ENCODE results near the gene SCYL1. TPM values are rescaled to one million over a fixed set of nuclear protein-coding genes. Genes with fewer than 3 reads are reported as not detected.

The SCYL1 gene
- total RNA-seq, 2 experiments from 2014 or later, result 83.7 to 87.8 TPM

- CTCF ChIA-PET, result interaction anchor here (0.7 to 6.9 kb wide), 6 partner anchors 11 to 49 kb away, joined by 3 to 81 read pairs (median 11); partner anchors contain the start of genes MAP3K11 and PCNX3
- POLR2A ChIA-PET, result interaction anchor here (0.5 to 4.0 kb wide), 7 partner anchors 10 to 281 kb away, joined by 3 to 46 read pairs (median 3); partner anchors contain the start of gene PCNX3
Observed at GRCh38 chr11:65576867-65577755, 52.2 kb downstream of the SCYL1 start.

GRCh38 chr11:65577756-65578109 is 52.9 kb downstream of the SCYL1 start:
- POLR2A ChIA-PET, result interaction anchor here (0.6 to 4.0 kb wide), 2 partner anchors 9 to 281 kb away, joined by 3 to 46 read pairs; no protein-coding TSS in a partner anchor
- CTCF ChIA-PET, result interaction anchor here (1.8 to 6.9 kb wide), 4 partner anchors 11 to 48 kb away, joined by 8 to 81 read pairs (median 17); partner anchors contain the start of genes MAP3K11 and PCNX3

GRCh38 chr11:65578134-65578533 is 53.3 kb downstream of the SCYL1 start:
- CTCF ChIA-PET, result interaction anchor here (1.0 to 6.9 kb wide), 3 partner anchors 10 to 19 kb away, joined by 3 to 81 read pairs (median 20); no protein-coding TSS in a partner anchor
- POLR2A ChIA-PET, result interaction anchor here (4.0 kb wide), 1 partner anchor 9 kb away, joined by 46 read pairs; no protein-coding TSS in a partner anchor

- ChIA-PET POLR2A (interaction anchor here (0.6 to 4.0 kb wide), 2 partner anchors 8 to 277 kb away, joined by 4 to 46 read pairs; no protein-coding TSS in a partner anchor), CTCF (interaction anchor here (0.7 to 6.9 kb wide), 3 partner anchors 10 to 53 kb away, joined by 3 to 81 read pairs (median 3); no protein-coding TSS in a partner anchor)
Observed at GRCh38 chr11:65578667-65579066, 53.8 kb downstream of the SCYL1 start.

GRCh38 chr11:65579291-65579690 is 54.4 kb downstream of the SCYL1 start:
- ChIA-PET POLR2A (interaction anchor here (0.6 kb wide), 1 partner anchor 277 kb away, joined by 4 read pairs; no protein-coding TSS in a partner anchor), CTCF (interaction anchor here (0.7 to 6.9 kb wide), 4 partner anchors 9 to 54 kb away, joined by 3 to 81 read pairs (median 3); no protein-coding TSS in a partner anchor)

- CTCF ChIA-PET, result interaction anchor here (1.0 to 6.9 kb wide), 3 partner anchors 8 to 40 kb away, joined by 3 to 81 read pairs (median 3); no protein-coding TSS in a partner anchor
Observed at GRCh38 chr11:65580031-65580692, 55.3 kb downstream of the SCYL1 start.

GRCh38 chr11:65580756-65581155 is 55.9 kb downstream of the SCYL1 start:
- ChIA-PET CTCF (interaction anchor here (0.6 to 6.9 kb wide), 3 partner anchors 8 to 40 kb away, joined by 3 to 81 read pairs (median 4); no protein-coding TSS in a partner anchor), POLR2A (no interaction called here)

More at GRCh38 chr11:65580031-65580692, 55.3 kb downstream of the SCYL1 start:
- POLR2A ChIA-PET, result no interaction called here

- POLR2A ChIA-PET, result interaction anchor here (1.2 kb wide), 1 partner anchor 73 kb away, joined by 3 read pairs; no protein-coding TSS in a partner anchor
Observed at GRCh38 chr11:65581928-65582327, 57.0 kb downstream of the SCYL1 start.

GRCh38 chr11:65583589-65583988 is 58.7 kb downstream of the SCYL1 start:
- POLR2A ChIA-PET, result interaction anchor here (0.8 to 1.0 kb wide), 2 partner anchors 8 to 43 kb away, joined by 3 to 4 read pairs; partner anchors contain the start of gene EHBP1L1

More at GRCh38 chr11:65581928-65582327, 57.0 kb downstream of the SCYL1 start:
- CTCF ChIA-PET, result interaction anchor here (1.0 to 1.8 kb wide), 3 partner anchors 12 to 41 kb away, joined by 3 to 5 read pairs (median 4); no protein-coding TSS in a partner anchor

GRCh38 chr11:65584106-65584505 is 59.2 kb downstream of the SCYL1 start:
- CTCF ChIA-PET, result interaction anchor here (0.9 to 1.2 kb wide), 3 partner anchors 10 to 43 kb away, joined by 3 to 4 read pairs (median 4); no protein-coding TSS in a partner anchor
- POLR2A ChIA-PET, result interaction anchor here (0.8 to 1.0 kb wide), 2 partner anchors 8 to 44 kb away, joined by 3 to 4 read pairs; partner anchors contain the start of gene EHBP1L1

More at GRCh38 chr11:65583589-65583988, 58.7 kb downstream of the SCYL1 start:
- CTCF ChIA-PET, result interaction anchor here (0.9 to 1.1 kb wide), 2 partner anchors 10 to 11 kb away, joined by 3 to 4 read pairs; no protein-coding TSS in a partner anchor

- CTCF ChIA-PET, result interaction anchor here (1.0 to 1.9 kb wide), 4 partner anchors 9 to 43 kb away, joined by 3 to 5 read pairs (median 4); partner anchors contain the start of gene FAM89B
- POLR2A ChIA-PET, result interaction anchor here (0.5 to 1.0 kb wide), 2 partner anchors 38 to 44 kb away, joined by 4 read pairs; no protein-coding TSS in a partner anchor
Observed at GRCh38 chr11:65584723-65585171, 59.9 kb downstream of the SCYL1 start.

GRCh38 chr11:65585396-65586246 is 60.7 kb downstream of the SCYL1 start:
- POLR2A ChIA-PET, result interaction anchor here (0.5 to 3.9 kb wide), 4 partner anchors 9 to 82 kb away, joined by 4 to 46 read pairs (median 5); partner anchors contain the start of gene EHBP1L1
- CTCF ChIA-PET, result interaction anchor here (0.9 to 5.1 kb wide), 5 partner anchors 8 to 44 kb away, joined by 3 to 81 read pairs (median 4); partner anchors contain the start of genes EHBP1L1, FAM89B and KCNK7

- CTCF ChIA-PET, result interaction anchor here (0.9 to 5.1 kb wide), 5 partner anchors 8 to 30 kb away, joined by 3 to 81 read pairs (median 4); partner anchors contain the start of genes EHBP1L1, FAM89B, KCNK7 and ZNRD2
- POLR2A ChIA-PET, result interaction anchor here (0.6 to 3.9 kb wide), 5 partner anchors 9 to 82 kb away, joined by 3 to 46 read pairs (median 6); partner anchors contain the start of genes EHBP1L1 and PCNX3
Observed at GRCh38 chr11:65586247-65586630, 61.4 kb downstream of the SCYL1 start.

GRCh38 chr11:65586676-65587075 is 61.8 kb downstream of the SCYL1 start:
- ChIA-PET CTCF (interaction anchor here (1.1 to 5.1 kb wide), 4 partner anchors 9 to 30 kb away, joined by 3 to 81 read pairs (median 4); partner anchors contain the start of genes EHBP1L1, FAM89B and ZNRD2), POLR2A (interaction anchor here (1.0 to 3.9 kb wide), 3 partner anchors 10 to 40 kb away, joined by 3 to 46 read pairs (median 6); partner anchors contain the start of genes EHBP1L1 and PCNX3)

All from activated CD8-positive, alpha-beta memory T cell treated with anti-CD3 and anti-CD28 coated beads for 36 hours (primary cell).